Activated naive CD4-positive, alpha-beta T cell treated with Interleukin-2 at 50 U/mL for 16 hours (primary cell): ENCODE measurements around the gene NCR3LG1.
"Not testable (repeated sequence)": the region's sequence is repeated elsewhere in the genome, so short reads cannot be mapped to it uniquely, and the experiment has no call there.

ENCODE experiments used
- DNase-seq: peaks from one replicate; pipeline ENCODE4 v3.0.0-alpha.2; 2020

The NCR3LG1 gene

DNA sequence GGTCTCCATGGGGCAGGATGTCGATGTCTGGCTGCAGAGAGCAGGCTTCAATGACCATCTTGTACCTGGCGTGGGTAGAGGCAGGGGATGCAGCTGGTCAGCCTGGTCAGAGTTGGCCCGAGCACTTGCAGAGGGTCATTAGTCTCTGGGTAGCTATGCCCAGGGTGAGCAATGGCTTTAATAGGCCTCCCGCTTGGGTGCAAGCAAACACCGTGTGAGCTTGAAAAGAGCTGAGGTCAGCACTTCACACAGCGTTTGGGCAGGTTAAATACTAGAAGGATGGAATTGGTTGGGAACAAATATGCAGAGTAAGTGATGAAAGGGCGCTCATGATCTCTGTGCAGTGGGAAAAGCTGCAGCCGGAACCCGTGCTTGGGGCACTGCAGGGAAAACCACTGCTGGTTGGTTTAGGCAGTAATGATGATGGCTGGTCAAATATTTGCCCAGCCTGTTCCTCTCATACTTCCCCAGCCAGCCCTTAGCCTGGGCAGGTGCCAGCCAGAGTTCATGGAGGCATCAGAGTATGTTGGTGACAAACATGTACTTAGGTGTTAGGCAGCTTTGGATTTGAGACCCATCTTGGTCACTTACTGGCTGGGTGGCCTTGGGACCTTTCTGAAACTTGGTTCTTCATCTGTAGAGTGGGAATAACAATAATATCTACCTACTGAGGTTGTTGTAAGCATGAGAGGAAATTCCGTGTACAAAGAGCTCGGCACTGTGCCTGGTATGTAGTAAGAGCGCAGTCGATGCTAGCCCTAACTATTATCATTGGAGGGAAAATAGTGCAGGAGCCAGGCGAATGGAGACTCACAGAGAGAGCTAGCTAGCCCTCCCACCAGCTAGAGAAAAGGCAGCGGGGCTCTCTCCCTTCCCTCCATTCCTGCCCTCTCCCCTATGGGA, 62.1 kb downstream of the NCR3LG1 start:
- DNase-seq = no peak

DNA sequence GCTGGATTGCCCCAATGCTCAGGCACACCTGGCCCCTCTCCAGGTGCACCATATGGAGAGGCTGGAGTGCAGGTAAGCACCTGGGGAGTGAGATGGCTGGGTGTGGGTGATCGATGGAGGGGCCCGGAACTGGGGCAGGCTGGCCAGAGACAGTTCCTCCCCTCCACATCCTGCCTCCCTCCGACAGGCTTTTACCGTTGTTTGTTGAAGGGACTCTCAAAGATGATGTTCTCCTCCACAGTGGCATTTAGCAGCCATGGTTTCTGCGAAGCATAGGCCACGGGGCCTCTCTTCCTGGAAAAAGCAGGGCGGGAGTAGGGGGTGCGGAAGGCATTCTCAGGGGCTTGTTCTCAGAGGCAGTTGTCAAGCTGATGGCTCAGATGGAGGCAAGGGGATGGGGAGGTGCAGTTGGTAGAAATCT, 62.7 kb downstream of the NCR3LG1 start:
- no peak for DNase-seq

DNA sequence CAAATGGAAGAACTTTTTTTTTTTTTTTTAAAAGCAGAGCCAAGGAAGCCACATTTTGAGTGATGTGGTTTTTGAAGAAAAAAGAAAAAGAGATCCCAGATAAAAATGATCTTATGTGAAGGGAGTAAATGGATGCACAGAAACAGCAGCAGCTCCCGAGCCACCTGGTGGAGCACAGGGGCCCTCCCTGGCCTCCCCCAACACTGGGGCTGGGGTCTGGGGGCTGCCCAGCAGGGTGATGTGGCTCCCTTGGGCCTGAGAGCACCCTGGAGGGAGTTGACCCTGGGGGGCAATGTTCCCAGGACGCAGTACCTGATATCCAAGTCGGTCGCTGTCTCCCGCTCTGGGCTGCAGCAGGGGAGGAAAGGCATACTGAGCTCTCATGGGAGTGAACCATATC, 63.4 kb downstream of the NCR3LG1 start:
- no peak for DNase-seq

DNA sequence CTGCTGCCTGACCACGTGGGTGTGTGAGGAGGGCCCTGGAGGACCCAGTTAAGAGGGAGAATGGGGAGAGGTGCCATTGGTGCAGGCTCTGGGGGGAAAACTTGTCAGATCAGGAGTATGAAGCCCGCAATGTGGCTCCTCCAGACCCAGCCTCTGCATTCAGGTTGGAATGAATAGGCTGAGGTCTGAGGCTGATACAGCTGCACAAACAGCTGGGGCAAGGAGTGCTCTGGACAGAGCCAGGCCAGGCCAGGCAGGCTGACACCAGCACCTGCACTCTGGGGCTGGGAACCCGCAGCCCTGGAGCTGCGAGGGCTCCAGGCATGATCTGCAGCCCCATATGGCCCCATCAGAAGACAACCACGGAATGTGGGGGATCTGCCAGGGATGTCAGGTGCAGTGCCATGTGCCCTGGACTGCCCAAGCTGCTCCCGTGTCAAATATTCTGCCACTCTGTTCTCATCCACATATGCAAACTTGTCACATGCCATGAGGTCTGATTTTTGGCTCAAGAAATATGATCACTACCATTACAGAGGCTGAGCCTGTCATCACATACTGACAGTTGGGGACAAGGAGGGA, 64.0 kb downstream of the NCR3LG1 start:
- no peak for DNase-seq

DNA sequence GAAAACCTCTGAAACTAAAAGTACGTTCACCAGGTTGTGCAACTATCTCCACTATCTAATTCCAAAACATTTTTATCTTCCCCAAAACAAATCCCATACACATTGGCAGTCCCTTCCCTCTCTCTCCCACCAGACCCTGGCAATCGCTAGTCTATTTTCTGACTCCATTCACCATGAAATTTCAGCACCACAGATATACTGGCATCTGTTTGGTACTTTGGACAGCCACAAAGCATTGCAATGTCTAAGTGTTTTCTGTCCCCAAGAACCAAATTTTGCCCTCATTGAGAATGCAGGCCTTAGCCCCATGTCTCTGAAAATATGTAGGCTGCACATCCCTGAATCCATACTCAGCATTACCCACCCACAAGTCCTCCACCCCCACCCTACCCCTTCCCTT, 64.9 kb downstream of the NCR3LG1 start:
- no peak for DNase-seq

DNA sequence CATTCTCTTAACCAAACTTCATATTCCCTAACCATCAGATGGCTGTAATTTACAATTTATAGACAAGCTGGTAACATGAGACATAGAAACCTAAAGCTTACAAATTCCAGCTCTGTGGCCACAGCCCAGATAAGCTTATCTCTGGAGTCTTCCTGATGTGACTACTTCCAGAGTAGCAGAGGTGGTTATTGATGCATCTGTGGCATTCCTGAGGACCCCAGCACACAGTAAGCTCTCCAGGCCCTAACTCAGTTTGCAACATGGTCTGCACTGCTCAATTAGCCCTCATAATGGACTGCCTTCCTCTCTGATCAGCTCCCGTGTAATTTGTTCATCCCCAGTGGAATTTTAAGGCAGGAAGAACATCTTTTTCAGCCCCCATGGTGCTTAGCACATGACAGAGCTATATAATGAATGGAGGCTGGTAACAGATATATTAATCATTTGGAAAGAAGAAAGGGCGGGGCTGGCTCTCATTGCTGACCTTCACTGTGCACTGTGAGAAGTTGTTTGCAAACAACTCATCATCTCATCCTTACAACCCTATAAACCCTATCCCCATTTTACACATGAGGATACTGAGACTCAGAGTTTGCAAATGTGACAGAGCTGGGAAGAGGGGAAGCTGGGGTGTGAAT, 67.0 kb downstream of the NCR3LG1 start:
- no peak for DNase-seq

DNA sequence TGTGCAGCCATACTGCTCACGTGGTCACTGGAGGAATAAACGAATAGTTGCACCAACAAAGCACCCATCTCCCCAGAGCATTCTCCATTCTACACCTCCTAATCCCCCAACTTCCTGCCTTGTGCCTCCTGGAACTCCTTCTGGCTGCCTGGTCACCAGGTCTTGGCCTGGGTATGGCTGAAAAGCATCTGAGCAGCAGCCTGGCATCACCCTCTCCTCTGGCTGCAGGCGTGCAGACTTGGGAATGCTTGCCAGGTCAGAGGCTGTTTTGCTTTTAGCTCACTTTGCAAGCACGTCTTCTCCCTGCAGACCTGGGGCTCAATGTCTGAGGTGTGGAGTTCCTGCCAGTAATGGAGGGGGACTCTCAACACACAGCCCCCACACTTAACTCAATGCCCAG, 70.2 kb downstream of the NCR3LG1 start:
- DNase-seq = no peak

DNA sequence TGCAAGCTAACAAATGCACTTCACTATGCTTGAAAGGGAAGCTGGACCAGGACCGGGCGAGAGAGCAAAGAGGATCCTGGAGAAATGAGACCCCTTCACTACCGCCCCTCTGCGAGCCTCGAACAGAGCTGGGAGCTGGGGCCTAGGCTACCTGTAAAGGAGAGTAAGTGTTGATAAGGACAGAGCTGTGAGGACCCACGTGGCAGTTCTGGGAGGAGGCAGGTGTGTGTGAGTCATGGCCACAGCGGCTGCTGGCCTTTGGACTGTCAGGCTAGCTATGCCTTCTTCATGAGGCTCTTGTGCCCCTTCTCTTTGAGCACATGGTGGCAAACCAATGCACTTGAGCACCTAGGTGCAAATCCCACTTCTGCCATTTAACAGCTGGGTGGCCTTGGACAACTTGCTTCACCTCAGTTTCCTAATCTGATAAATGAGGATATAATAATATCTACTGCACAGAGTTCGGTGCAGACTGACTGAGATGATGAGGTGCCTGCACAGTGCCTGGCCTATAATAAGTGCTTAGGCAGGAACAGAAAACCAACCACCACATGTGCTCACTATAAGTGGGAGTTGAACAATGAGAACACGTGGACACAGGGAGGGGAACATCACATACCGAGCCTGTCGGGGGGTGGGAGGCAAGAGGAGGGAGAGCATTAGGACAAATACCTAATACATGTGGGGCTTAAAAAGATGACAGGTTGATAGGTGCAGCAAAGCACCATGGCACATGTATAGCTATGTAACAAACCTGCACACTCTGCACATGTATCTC, 72.1 kb downstream of the NCR3LG1 start:
- DNase-seq = no peak

DNA sequence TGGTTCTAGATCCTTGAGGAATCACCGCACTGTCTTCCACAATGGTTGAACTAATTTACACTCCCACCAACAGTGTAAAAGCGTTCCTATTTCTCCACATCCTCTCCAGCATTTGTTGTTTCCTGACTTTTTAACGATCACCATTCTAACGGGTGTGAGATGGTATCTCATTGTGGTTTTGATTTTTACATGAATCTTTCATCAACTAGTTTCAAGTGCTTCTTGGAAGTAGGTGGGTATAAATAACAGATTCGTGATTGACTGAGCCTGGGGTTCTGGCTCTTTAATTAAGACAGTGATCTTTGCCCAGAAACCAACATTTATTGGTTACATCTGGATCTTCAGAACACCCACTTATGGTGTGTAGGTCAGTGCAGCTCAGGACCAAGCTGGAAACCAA, 74.6 kb downstream of the NCR3LG1 start:
- DNase-seq = not testable (repeated sequence)
